IMR-90 (cell line): ENCODE data around the gene FANCE. TPM values are rescaled to one million over a fixed set of nuclear protein-coding genes. Genes with fewer than 3 reads are reported as not detected.
A peak's percentile ranks its signal among the peaks of the same experiment; 100 is the strongest.

Source experiments
- ATAC-seq: fragments of 200-7000 bp; cut with Tn5 transposase; 2 replicates; pipeline ENCODE4 v1.9.1; 2020; ENCODE audit warnings: low read depth, mild to moderate bottlenecking, moderate library complexity
- BruUV-seq: library from RNA; stranded (reverse); fragments of 400-500 nt; replicated peaks from 2 replicates; lab custom pipeline; 2021; lab: Mats Ljungman, UMichigan
- CTCF ChIA-PET: fragments of 300-600 bp; formaldehyde crosslinking; extraction: SDS; loops from one replicate; lab custom pipeline; 2021; ENCODE audit warnings: antibody characterized with exemption; lab: Yijun Ruan, JAX
- POLR2A ChIA-PET: fragments of 300-600 bp; sonication (Branson Sonifier 250); formaldehyde crosslinking; loops from one replicate; lab custom pipeline; 2022; ENCODE audit warnings: antibody characterized with exemption; ENCODE audit not compliant: unreplicated experiment; lab: Charles Lee
- DNase-seq: peaks from one replicate; pipeline ENCODE4 v3.0.0; 2013
- H2AFZ ChIP-seq: replicated peaks from 2 replicates; pipeline ENCODE3; 2013; ENCODE audit warnings: low read length, mild to moderate bottlenecking; ENCODE audit not compliant: poor library complexity
- H2AK5ac ChIP-seq: 2 replicates; pipeline ENCODE4 v1.6.1; 2013; ENCODE audit warnings: low read depth, low read length, inconsistent platforms
- H2AK9ac ChIP-seq: replicated peaks from 2 replicates; pipeline ENCODE3; 2013; ENCODE audit warnings: mild to moderate bottlenecking, low read depth, low read length, moderate library complexity; ENCODE audit not compliant: poor library complexity
- H2BK120ac ChIP-seq: 2 replicates; pipeline ENCODE4 v1.6.1; 2013; ENCODE audit warnings: low read depth, low read length, inconsistent platforms
- H2BK15ac ChIP-seq: 3 replicates; pipeline ENCODE4 v1.6.1; 2013; ENCODE audit warnings: low read depth, low read length, inconsistent platforms
- H2BK20ac ChIP-seq: 2 replicates; pipeline ENCODE4 v1.6.1; 2013; ENCODE audit warnings: low read depth, mild to moderate bottlenecking, inconsistent platforms, low read length, moderate library complexity
- H2BK5ac ChIP-seq: 2 replicates; pipeline ENCODE4 v1.6.1; 2013; ENCODE audit warnings: mild to moderate bottlenecking, low read depth, low read length, inconsistent platforms; ENCODE audit not compliant: poor library complexity, severe bottlenecking
- H3K14ac ChIP-seq: replicated peaks from 2 replicates; pipeline ENCODE4 v1.6.1; 2013; ENCODE audit warnings: low read depth, low read length, inconsistent platforms
- H3K18ac ChIP-seq: 2 replicates; pipeline ENCODE4 v1.6.1; 2013; ENCODE audit warnings: low read depth, low read length, control low read depth
- H3K23ac ChIP-seq: 2 replicates; pipeline ENCODE4 v1.6.1; 2013; ENCODE audit warnings: low read depth, low read length, inconsistent platforms
- H3K27ac ChIP-seq: 2 replicates; pipeline ENCODE4 v1.5.1; 2013; ENCODE audit warnings: mild to moderate bottlenecking, control low read depth, low read length; ENCODE audit not compliant: insufficient read depth
- H3K27me3 ChIP-seq: 2 replicates; pipeline ENCODE4 v1.6.1; 2013; ENCODE audit warnings: low read length; ENCODE audit not compliant: control insufficient read depth, insufficient read depth
- H3K36me3 ChIP-seq: 2 replicates; pipeline ENCODE4 v1.6.1; 2013; ENCODE audit warnings: low read length, mixed read lengths; ENCODE audit not compliant: control insufficient read depth, insufficient read depth
- H3K4ac ChIP-seq: 2 replicates; pipeline ENCODE4 v1.6.1; 2013; ENCODE audit warnings: low read depth, low read length, inconsistent platforms
- H3K4me1 ChIP-seq: 2 replicates; pipeline ENCODE4 v1.6.1; 2013; ENCODE audit warnings: low read length, mixed read lengths; ENCODE audit not compliant: control insufficient read depth, insufficient read depth
- H3K4me2 ChIP-seq: 2 replicates; pipeline ENCODE4 v1.6.1; 2013; ENCODE audit warnings: low read depth, mild to moderate bottlenecking, control low read depth, low read length, moderate library complexity
- H3K4me3 ChIP-seq: 2 replicates; pipeline ENCODE4 v1.5.1; 2013; ENCODE audit warnings: low read depth, mild to moderate bottlenecking, control low read depth, low read length, moderate library complexity; ENCODE audit not compliant: insufficient read depth
- H3K56ac ChIP-seq: 2 replicates; pipeline ENCODE4 v1.6.1; 2013; ENCODE audit warnings: low read length, inconsistent platforms; ENCODE audit not compliant: insufficient read depth; ENCODE audit errors: extremely low read depth
- H3K79me1 ChIP-seq, 2 experiments: 2 replicates each; pipeline ENCODE4 v1.6.1; 2013; ENCODE audit warnings: low read length in 2 of 2, inconsistent platforms in 1 of 2, low read depth in 1 of 2
- H3K9ac ChIP-seq: 2 replicates; pipeline ENCODE4 v1.6.1; 2013; ENCODE audit warnings: low read depth, low read length, control low read depth
- H3K9me1 ChIP-seq: 2 replicates; pipeline ENCODE4 v1.6.1; 2013; ENCODE audit warnings: low read length, inconsistent platforms; ENCODE audit not compliant: insufficient read depth
- H3K9me3 ChIP-seq: 2 replicates; pipeline ENCODE4 v1.6.1; 2013; ENCODE audit warnings: low read length; ENCODE audit not compliant: control insufficient read depth, insufficient read depth
- H4K20me1 ChIP-seq: 2 replicates; pipeline ENCODE4 v1.6.1; 2013; ENCODE audit warnings: low read length, inconsistent platforms; ENCODE audit not compliant: insufficient read depth
- H4K5ac ChIP-seq: 2 replicates; pipeline ENCODE4 v1.6.1; 2013; ENCODE audit warnings: mild to moderate bottlenecking, low read depth, low read length, control low read depth
- H4K8ac ChIP-seq, 2 experiments: 2 replicates each; pipeline ENCODE4 v1.6.1; 2013; ENCODE audit warnings: low read depth in 2 of 2, low read length in 2 of 2, control low read depth in 1 of 2, inconsistent platforms in 1 of 2
- H4K91ac ChIP-seq: 2 replicates; pipeline ENCODE4 v1.6.1; 2013; ENCODE audit warnings: low read depth, low read length, inconsistent platforms; ENCODE audit not compliant: insufficient read depth
- BHLHE40 ChIP-seq: fragments of 150-350 bp; IDR thresholded peaks from 2 replicates; pipeline ENCODE4 v1.6.1; 2016; ENCODE audit warnings: mild to moderate bottlenecking, low read depth, low read length
- CEBPB ChIP-seq: IDR thresholded peaks from 2 replicates; pipeline ENCODE4 v1.6.1; 2012; ENCODE audit warnings: low read depth, low read length, improper control_type of control experiment
- MAZ ChIP-seq: IDR thresholded peaks from 2 replicates; pipeline ENCODE4 v1.6.1; 2012; ENCODE audit warnings: low read depth, mild to moderate bottlenecking, low read length, improper control_type of control experiment, moderate library complexity, borderline replicate concordance
- MXI1 ChIP-seq: IDR thresholded peaks from 2 replicates; pipeline ENCODE4 v1.6.1; 2012; ENCODE audit warnings: low read depth, mild to moderate bottlenecking, low read length, moderate library complexity, borderline replicate concordance
- NFE2L2 ChIP-seq: fragments of 150-350 bp; IDR thresholded peaks from 2 replicates; pipeline ENCODE4 v1.6.1; 2016; ENCODE audit warnings: low read depth, mild to moderate bottlenecking, low read length
- POLR2A ChIP-seq: IDR thresholded peaks from 2 replicates; pipeline ENCODE4 v1.6.1; 2012; ENCODE audit warnings: mild to moderate bottlenecking, low read depth, low read length
- RAD21 ChIP-seq: IDR thresholded peaks from 2 replicates; pipeline ENCODE4 v1.6.1; 2012; ENCODE audit warnings: low read length, improper control_type of control experiment
- RFX5 ChIP-seq: IDR thresholded peaks from 2 replicates; pipeline ENCODE4 v1.8.0; 2012; ENCODE audit warnings: low read depth, mild to moderate bottlenecking, low read length, moderate library complexity
- SMC3 ChIP-seq: fragments of 150-350 bp; IDR thresholded peaks from 2 replicates; pipeline ENCODE4 v1.6.1; 2016; ENCODE audit warnings: low read depth, mild to moderate bottlenecking, antibody characterized with exemption, low read length, moderate library complexity
- WGBS, 2 experiments: methylation state at CpG; one replicate each; pipeline versions ENCODE4 v1.1.5 to v1.1.7; 2013; ENCODE audit warnings: missing lambda C conversion rate in 2 of 2; ENCODE audit not compliant: insufficient read length in 1 of 2; ENCODE audit errors: extremely low coverage in 2 of 2; 5-methylcytosine and 5-hydroxymethylcytosine counted together
- dilution Hi-C: fragments of 300-500 bp; cut with HindIII; formaldehyde crosslinking; loops from one replicate; pipeline ENCODE4 v1.14.3; 2018; ENCODE audit warnings: low sequenced_read_pairs; ENCODE audit not compliant: unreplicated experiment
- in situ Hi-C: fragments of 300-500 bp; cut with MboI; formaldehyde crosslinking; loops from 3 replicates; pipeline ENCODE4 v1.14.3; 2019; ENCODE audit warnings: low sequenced_read_pairs, inconsistent platforms, mixed read lengths
- intact Hi-C: fragments of 100-400 bp; cut with micrococcal nuclease; formaldehyde crosslinking; loops from 2 replicates; pipeline ENCODE4 v1.10.0; 2022
- polyA plus RNA-seq, 3 experiments: library from polyadenylated mRNA; depleted of rRNA; stranded (reverse); fragments of >200 nt; gene quantifications; 2 replicates each; pipeline ENCODE4 v1.2.3, GENCODE V29; 2012; ENCODE audit warnings: low replicate concordance in 1 of 3
- total RNA-seq: library from RNA; depleted of rRNA; stranded (reverse); fragments of >200 nt; gene quantifications from 2 replicates; pipeline ENCODE4 v1.2.3, GENCODE V29; 2012
- TF ChIP-seq, protein P1 (sequence below): conservative IDR thresholded peaks from 2 replicates; pipeline ENCODE4 v1.5.1; 2012; ENCODE audit warnings: mild to moderate bottlenecking, low read depth, low read length, improper control_type of control experiment

Gene FANCE
- total and polyA plus RNA-seq, 2 of the 4 experiments (the other 2 are of a cell fraction): 7.1 to 9.1 TPM

- peak within 1 kb of the TSS; percentile 47 to 88 for H4K8ac ChIP-seq
- no peak for TF ChIP-seq CEBPB
- TF ChIP-seq, protein P1, sequence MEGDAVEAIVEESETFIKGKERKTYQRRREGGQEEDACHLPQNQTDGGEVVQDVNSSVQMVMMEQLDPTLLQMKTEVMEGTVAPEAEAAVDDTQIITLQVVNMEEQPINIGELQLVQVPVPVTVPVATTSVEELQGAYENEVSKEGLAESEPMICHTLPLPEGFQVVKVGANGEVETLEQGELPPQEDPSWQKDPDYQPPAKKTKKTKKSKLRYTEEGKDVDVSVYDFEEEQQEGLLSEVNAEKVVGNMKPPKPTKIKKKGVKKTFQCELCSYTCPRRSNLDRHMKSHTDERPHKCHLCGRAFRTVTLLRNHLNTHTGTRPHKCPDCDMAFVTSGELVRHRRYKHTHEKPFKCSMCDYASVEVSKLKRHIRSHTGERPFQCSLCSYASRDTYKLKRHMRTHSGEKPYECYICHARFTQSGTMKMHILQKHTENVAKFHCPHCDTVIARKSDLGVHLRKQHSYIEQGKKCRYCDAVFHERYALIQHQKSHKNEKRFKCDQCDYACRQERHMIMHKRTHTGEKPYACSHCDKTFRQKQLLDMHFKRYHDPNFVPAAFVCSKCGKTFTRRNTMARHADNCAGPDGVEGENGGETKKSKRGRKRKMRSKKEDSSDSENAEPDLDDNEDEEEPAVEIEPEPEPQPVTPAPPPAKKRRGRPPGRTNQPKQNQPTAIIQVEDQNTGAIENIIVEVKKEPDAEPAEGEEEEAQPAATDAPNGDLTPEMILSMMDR: peak; percentile 99
- TF ChIP-seq SMC3: peak; percentile 88
- peak; percentile 74; the same call in 1 of the 2 replicates for TF ChIP-seq MAZ
- TF ChIP-seq RFX5: no peak
- peak; percentile 94 for TF ChIP-seq MXI1
- TF ChIP-seq POLR2A: peak; percentile 99
- 0 out of 2 replicates have a peak, but pooled peaks have one; percentile 24 for TF ChIP-seq BHLHE40
- peak; percentile 89 for TF ChIP-seq RAD21
- TF ChIP-seq NFE2L2: no peak
- peak within 1 kb of the TSS; percentile 93 for H3K23ac ChIP-seq
- H3K4me3 ChIP-seq: peak within 1 kb of the TSS; percentile 71
- ATAC-seq (peak; percentile 88), DNase-seq (peak; percentile 96)
- peak within 1 kb of the TSS; percentile 87 for H3K4me2 ChIP-seq
- peak within 1 kb of the TSS; percentile 47 for H4K5ac ChIP-seq
- TSS peak; percentile 77 for BruUV-seq
- dilution Hi-C loops: no loop called here
- H3K4ac ChIP-seq: peak within 1 kb of the TSS; percentile 83
- 0 out of 2 replicates have a peak within 1 kb of the TSS, but pooled peaks have one; percentile 8 for H3K18ac ChIP-seq
- peak within 1 kb of the TSS; percentile 71 for H4K91ac ChIP-seq
- POLR2A ChIA-PET: no interaction called here
- H3K79me1 ChIP-seq: peaks cover 7 to 37% of the 10 kb centered on the region in 2 experiments; a peak in 3 of 4 replicates
- H3K27me3 ChIP-seq: no peaks in the 10 kb centered on the region
- H3K56ac ChIP-seq: peak within 1 kb of the TSS; percentile 44
- CTCF ChIA-PET: interaction anchor here (0.9 to 1.2 kb wide), 2 partner anchors 49 to 125 kb away, joined by 3 read pairs; no protein-coding TSS in a partner anchor
- no peaks in the 10 kb centered on the region for H3K9me3 ChIP-seq
- H3K36me3 ChIP-seq: peaks cover 39% of the 10 kb centered on the region
- H4K20me1 ChIP-seq: peaks cover 51% of the 10 kb centered on the region
- in situ Hi-C loops: no loop called here
- H2BK5ac ChIP-seq: peak within 1 kb of the TSS; percentile 71
- peak within 1 kb of the TSS; percentile 88 for H3K9ac ChIP-seq
- no peak within 1 kb of the TSS for H2BK15ac ChIP-seq
- H2AK9ac ChIP-seq: peak within 1 kb of the TSS; percentile 99
- H3K4me1 ChIP-seq: peaks cover 10% of the 10 kb centered on the region
- peak within 1 kb of the TSS; percentile 98 for H2AFZ ChIP-seq
- H3K9me1 ChIP-seq: no peaks in the 10 kb centered on the region
- peak within 1 kb of the TSS; percentile 29; the same call in 1 of the 2 replicates for H2BK20ac ChIP-seq
- peak within 1 kb of the TSS; percentile 69 for H2BK120ac ChIP-seq
- 0% methylated on average over 38 of the region's 86 CpGs; no CpG with 5 or more reads in 1 of the 2 experiments for WGBS, 2 experiments
- peak within 1 kb of the TSS; percentile 79 for H3K27ac ChIP-seq
- intact Hi-C loops: loop anchor here (1.0 to 5.0 kb wide), 2 partner anchors 126 to 171 kb away; partner anchors contain the start of genes DEF6 and PPARD
- H2AK5ac ChIP-seq: peak within 1 kb of the TSS; percentile 93
- H3K14ac ChIP-seq: peak within 1 kb of the TSS; percentile 94
Measured at GRCh38 chr6:35468181-35468979, 16.2 kb downstream of the FANCE start, which contains the start of gene RPL10A. RPL10A (plus strand) TSS chr6:35468401; CDS start chr6:35468435, 34 bp downstream.
